Fibroblast of lung (primary cell): Measurements from ENCODE around the gene IRAK1BP1. TPM values are rescaled to one million over a fixed set of nuclear protein-coding genes. Genes with fewer than 3 reads are reported as not detected.

Experiments
- DNase-seq, 2 donors: peaks; one replicate each; pipeline versions ENCODE4 v3.0.0 to v3.0.0-alpha.2; 2010; ENCODE audit warnings: low read depth in 2 of 2
- H2AFZ ChIP-seq: 2 replicates; pipeline ENCODE4 v1.5.1; 2012; ENCODE audit warnings: low read length, control low read depth, inconsistent platforms
- H3K27ac ChIP-seq: 2 replicates; pipeline ENCODE4 v1.5.1; 2011; ENCODE audit warnings: low read length, control low read depth; ENCODE audit not compliant: insufficient read depth
- H3K27me3 ChIP-seq: 2 replicates; pipeline ENCODE4 v1.5.1; 2011; ENCODE audit warnings: mild to moderate bottlenecking, low read length; ENCODE audit not compliant: control insufficient read depth, insufficient read depth
- H3K36me3 ChIP-seq: 2 replicates; pipeline ENCODE4 v1.5.1; 2011; ENCODE audit warnings: low read length; ENCODE audit not compliant: control insufficient read depth, insufficient read depth
- H3K4me1 ChIP-seq: 2 replicates; pipeline ENCODE4 v1.5.1; 2011; ENCODE audit warnings: low read length; ENCODE audit not compliant: control insufficient read depth, insufficient read depth; ENCODE audit errors: extremely low read depth
- H3K4me2 ChIP-seq: 2 replicates; pipeline ENCODE4 v1.5.1; 2011; ENCODE audit warnings: low read length, control low read depth; ENCODE audit not compliant: insufficient read depth; ENCODE audit errors: extremely low read depth
- H3K4me3 ChIP-seq, 4 experiments: fragments of 200-600 bp in 1 of 4; sonication (generic) in 1 of 4; replicated peaks in 1 of 4; 2 replicates each; pipeline ENCODE4 v1.5.1; 2011 to 2016; ENCODE audit warnings: low read length in 4 of 4, low read depth in 3 of 4, mild to moderate bottlenecking in 3 of 4, control low read depth in 2 of 4, inconsistent platforms in 1 of 4, mixed read lengths in 1 of 4; ENCODE audit not compliant: insufficient read depth in 1 of 4; ENCODE audit errors: control extremely low read depth in 1 of 4
- H3K79me2 ChIP-seq: 2 replicates; pipeline ENCODE4 v1.5.1; 2012; ENCODE audit warnings: mild to moderate bottlenecking, low read length, inconsistent platforms; ENCODE audit not compliant: control insufficient read depth, insufficient read depth
- H3K9ac ChIP-seq: 2 replicates; pipeline ENCODE4 v1.5.1; 2011; ENCODE audit warnings: mild to moderate bottlenecking, low read length, control low read depth; ENCODE audit not compliant: insufficient read depth
- H3K9me3 ChIP-seq: 2 replicates; pipeline ENCODE4 v1.5.1; 2012; ENCODE audit warnings: low read depth, low read length; ENCODE audit not compliant: control insufficient read depth, insufficient read depth
- H4K20me1 ChIP-seq: 2 replicates; pipeline ENCODE4 v1.5.1; 2011; ENCODE audit warnings: low read length; ENCODE audit not compliant: control insufficient read depth, insufficient read depth; ENCODE audit errors: extremely low read depth
- CTCF ChIP-seq, 2 donors: IDR thresholded peaks in 1 of 2; conservative IDR thresholded peaks in 1 of 2; 1 replicate in 1 of 2; 2 replicates in 1 of 2; pipeline ENCODE4 v1.5.1; 2011 to 2012; ENCODE audit warnings: low read length in 2 of 2, control low read depth in 1 of 2, inconsistent platforms in 1 of 2, low read depth in 1 of 2, mild to moderate bottlenecking in 1 of 2
- EZH2 ChIP-seq: IDR thresholded peaks from 2 replicates; pipeline ENCODE4 v1.5.1; 2012; ENCODE audit warnings: low read length, control low read depth, mild to moderate bottlenecking; ENCODE audit errors: missing control alignments
- polyA plus RNA-seq, 2 donors: library from polyadenylated mRNA; depleted of rRNA in 1 of 2; stranded (reverse) in 1 of 2; unstranded in 1 of 2; fragments of >200 nt; gene quantifications; 2 replicates each; pipeline ENCODE4 v1.2.1, GENCODE V29; 2011 to 2012; ENCODE audit warnings: missing spikeins in 1 of 2
- total RNA-seq: library from RNA; depleted of rRNA; stranded (reverse); fragments of >200 nt; gene quantifications from 2 replicates; pipeline ENCODE4 v1.2.1, GENCODE V29; 2014

IRAK1BP1 gene
- total and polyA plus RNA-seq, 2 donors (not counting 1 experiment from before 2014, with no cell fraction given) = 2.5 to 5.6 TPM

GRCh38 chr6:78910591-78911171, 43.3 kb downstream of the IRAK1BP1 start:
- no peaks in the 10 kb centered on the region for H4K20me1 ChIP-seq
- peak overlapping the region; percentile 8 for H3K9ac ChIP-seq
- no peaks in the 10 kb centered on the region for H3K36me3 ChIP-seq
- H3K4me1 ChIP-seq = no peaks in the 10 kb centered on the region
- peak overlapping the region; percentile 82 for H2AFZ ChIP-seq
- TF ChIP-seq EZH2 (no peak), CTCF (conservative IDR thresholded peaks at IDR 0.05 in 1 of 2, IDR thresholded peaks at IDR 0.05 in 1 of 2; ENCODE audit: low read depth in 1 of 2, low read length in 2 of 2) (no peak)
- no peak overlapping the region for H3K27ac ChIP-seq
- H3K4me3 ChIP-seq = peak overlapping the region; percentile 36 to 57 (median 52)
- no peaks in the 10 kb centered on the region for H3K79me2 ChIP-seq
- H3K9me3 ChIP-seq = no peaks in the 10 kb centered on the region
- peak overlapping the region; percentile 55 for H3K4me2 ChIP-seq
- H3K27me3 ChIP-seq = no peaks in the 10 kb centered on the region
- peak; percentile 6 to 25 for DNase-seq

- no peak overlapping the region for H3K4me3 ChIP-seq
These were observed 44.0 kb downstream of the IRAK1BP1 start for GRCh38 chr6:78911218-78911940.

GRCh38 chr6:78916411-78916810, 49.1 kb downstream of the IRAK1BP1 start:
- DNase-seq = no peak
- no peak overlapping the region for H3K4me2 ChIP-seq
- H3K4me1 ChIP-seq = no peaks in the 10 kb centered on the region
- H3K4me3 ChIP-seq = no peak overlapping the region
- H4K20me1 ChIP-seq = no peaks in the 10 kb centered on the region
- no peak overlapping the region for H2AFZ ChIP-seq
- no peak for TF ChIP-seq CTCF (conservative IDR thresholded peaks at IDR 0.05 in 1 of 2, IDR thresholded peaks at IDR 0.05 in 1 of 2; ENCODE audit: low read depth in 1 of 2, low read length in 2 of 2)
- TF ChIP-seq EZH2 = no peak
- H3K9me3 ChIP-seq = no peaks in the 10 kb centered on the region
- no peak overlapping the region for H3K9ac ChIP-seq
- H3K36me3 ChIP-seq = no peaks in the 10 kb centered on the region
- no peaks in the 10 kb centered on the region for H3K79me2 ChIP-seq
- H3K27ac ChIP-seq = no peak overlapping the region
- no peaks in the 10 kb centered on the region for H3K27me3 ChIP-seq

More at GRCh38 chr6:78911218-78911940, 44.0 kb downstream of the IRAK1BP1 start:
- TF ChIP-seq EZH2 = no peak
- Histone ChIP-seq H3K4me1 (no peaks in the 10 kb centered on the region), H3K79me2 (no peaks in the 10 kb centered on the region), H3K4me2 (peak overlapping the region; percentile 55), H3K36me3 (no peaks in the 10 kb centered on the region), H3K9me3 (no peaks in the 10 kb centered on the region), H2AFZ (peak overlapping the region; percentile 82), H4K20me1 (no peaks in the 10 kb centered on the region), H3K27ac (no peak overlapping the region), H3K27me3 (no peaks in the 10 kb centered on the region), H3K9ac (no peak overlapping the region)
- no peak for DNase-seq
